Measurements from ENCODE around the gene MTFMT.

The MTFMT gene

DNA sequence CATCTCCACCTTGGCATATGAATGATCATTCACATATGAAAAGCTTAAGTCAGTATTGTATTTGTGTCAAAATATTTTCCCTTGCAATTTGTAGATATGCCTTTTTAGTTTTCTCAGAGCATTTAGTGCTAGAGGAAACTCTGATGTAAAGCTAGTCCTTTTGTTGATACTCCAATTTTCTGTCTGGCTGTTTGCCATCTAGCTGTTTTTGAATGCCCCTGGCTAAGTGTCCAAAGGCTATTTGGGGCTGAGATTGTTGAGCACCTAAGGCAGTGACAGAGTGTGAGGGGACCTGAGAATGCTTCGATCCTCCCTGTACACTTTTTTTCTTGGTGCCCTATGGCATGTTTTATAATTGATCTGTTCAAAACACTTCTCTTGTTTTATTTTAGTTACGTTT, 18.8 kb upstream of the MTFMT start:
- TF ChIP-seq USF1 (IDR thresholded peaks at IDR 0.05): no peak
- TF ChIP-seq CREB1 (IDR thresholded peaks at IDR 0.05; ENCODE audit: low read depth): no peak
- TF ChIP-seq EGR1 (IDR thresholded peaks at IDR 0.05): no peak
- TF ChIP-seq RAD21 (IDR thresholded peaks at IDR 0.05; ENCODE audit: low read depth): no peak
- no peak for TF ChIP-seq TEAD4 (IDR thresholded peaks at IDR 0.05)
- TF ChIP-seq ZBTB7A (IDR thresholded peaks at IDR 0.05; ENCODE audit: low read depth): no peak
- TF ChIP-seq TCF12 (IDR thresholded peaks at IDR 0.05; ENCODE audit: low read depth): no peak
- no peak for TF ChIP-seq YY1 (IDR thresholded peaks at IDR 0.05; ENCODE audit: low read depth)
- TF ChIP-seq CEBPB (IDR thresholded peaks at IDR 0.05): no peak
- TF ChIP-seq NFIC (IDR thresholded peaks at IDR 0.05): no peak
- no peak for TF ChIP-seq EP300 (IDR thresholded peaks at IDR 0.05; ENCODE audit: borderline replicate concordance)

- TF ChIP-seq TEAD4 (IDR thresholded peaks at IDR 0.05): no peak
- TF ChIP-seq EP300 (IDR thresholded peaks at IDR 0.05; ENCODE audit: borderline replicate concordance): no peak
- no peak for TF ChIP-seq RAD21 (IDR thresholded peaks at IDR 0.05; ENCODE audit: low read depth)
- TF ChIP-seq CEBPB (IDR thresholded peaks at IDR 0.05): no peak
- TF ChIP-seq NFIC (IDR thresholded peaks at IDR 0.05): no peak
- no peak for TF ChIP-seq MAX (IDR thresholded peaks at IDR 0.05)
- TF ChIP-seq YY1 (IDR thresholded peaks at IDR 0.05; ENCODE audit: low read depth): no peak
- TF ChIP-seq EGR1 (IDR thresholded peaks at IDR 0.05): no peak
- TF ChIP-seq USF1 (IDR thresholded peaks at IDR 0.05): no peak
- TF ChIP-seq ZBTB7A (IDR thresholded peaks at IDR 0.05; ENCODE audit: low read depth): no peak
- TF ChIP-seq FOXM1 (IDR thresholded peaks at IDR 0.05; ENCODE audit: borderline replicate concordance, low read depth): no peak
- TF ChIP-seq REST (IDR thresholded peaks at IDR 0.05; ENCODE audit: low read depth): no peak
- no peak for TF ChIP-seq TCF12 (IDR thresholded peaks at IDR 0.05; ENCODE audit: low read depth)
Measured at GRCh38 chr15:65044724-65045481, 15.5 kb upstream of the MTFMT start, which contains the start of gene SLC51B. Gene SLC51B, plus strand, starts transcription at chr15:65045387. Its CDS starts 4,618 bp downstream, at chr15:65050005.

DNA sequence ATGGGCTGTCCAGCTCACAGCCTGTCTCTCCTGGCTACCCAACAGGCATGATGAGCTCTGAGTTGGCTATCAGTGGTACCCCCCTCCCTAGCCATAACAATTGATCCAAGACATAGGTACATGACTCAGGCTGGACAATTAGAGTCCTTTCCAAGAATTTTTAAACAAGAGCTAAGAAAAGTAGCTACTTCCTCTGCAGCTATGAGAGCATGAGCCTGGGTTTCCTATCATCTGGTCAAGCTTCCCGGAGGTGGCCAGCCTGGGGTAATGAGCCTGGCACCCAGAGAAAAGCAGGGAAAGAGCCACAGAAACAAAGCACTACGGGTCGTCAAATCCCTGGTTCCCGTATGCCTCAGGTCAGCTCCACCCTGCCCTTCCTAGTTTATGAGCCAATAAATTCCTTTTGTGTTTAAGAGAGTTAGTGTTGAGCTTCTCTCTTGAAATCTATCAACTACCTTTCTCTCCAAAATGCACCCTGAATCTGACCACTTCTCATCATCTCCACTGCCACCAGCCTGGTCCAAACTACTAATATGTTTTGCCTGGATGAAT, 13.4 kb upstream of the MTFMT start:
- TF ChIP-seq RAD21 (IDR thresholded peaks at IDR 0.05; ENCODE audit: low read depth) (no peak), TCF12 (IDR thresholded peaks at IDR 0.05; ENCODE audit: low read depth) (no peak), TAF1 (IDR thresholded peaks at IDR 0.05; ENCODE audit: low read depth) (no peak), TEAD4 (IDR thresholded peaks at IDR 0.05) (no peak), EGR1 (IDR thresholded peaks at IDR 0.05) (no peak), NFIC (IDR thresholded peaks at IDR 0.05) (no peak), MAX (IDR thresholded peaks at IDR 0.05) (no peak), CEBPB (IDR thresholded peaks at IDR 0.05) (no peak), ZBTB7A (IDR thresholded peaks at IDR 0.05; ENCODE audit: low read depth) (no peak), FOXM1 (IDR thresholded peaks at IDR 0.05; ENCODE audit: borderline replicate concordance, low read depth) (no peak), YY1 (IDR thresholded peaks at IDR 0.05; ENCODE audit: low read depth) (no peak)

DNA sequence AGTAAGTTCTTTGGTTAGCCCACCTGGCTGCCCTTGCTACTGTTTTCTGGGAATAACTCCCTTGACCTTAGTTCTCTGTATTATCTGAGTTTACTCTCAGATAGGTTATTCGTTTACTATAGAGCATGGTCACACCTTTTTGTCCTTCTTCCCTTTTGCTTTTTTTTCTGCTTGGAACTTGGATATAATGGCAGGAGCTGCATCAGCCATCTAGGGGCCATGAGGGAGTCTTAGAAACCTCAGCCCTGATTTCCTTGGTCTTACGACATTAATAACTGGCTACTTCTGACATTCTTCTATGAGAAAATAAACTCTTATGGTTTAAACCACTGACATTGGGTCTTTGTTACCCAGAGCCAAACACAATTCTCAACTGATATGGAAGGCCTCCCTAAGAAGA, 12.3 kb upstream of the MTFMT start:
- no peak for TF ChIP-seq MAX (IDR thresholded peaks at IDR 0.05)
- TF ChIP-seq CEBPB (IDR thresholded peaks at IDR 0.05): no peak
- no peak for TF ChIP-seq NFIC (IDR thresholded peaks at IDR 0.05)
- no peak for TF ChIP-seq EP300 (IDR thresholded peaks at IDR 0.05; ENCODE audit: borderline replicate concordance)
- TF ChIP-seq TAF1 (IDR thresholded peaks at IDR 0.05; ENCODE audit: low read depth): no peak
- TF ChIP-seq USF1 (IDR thresholded peaks at IDR 0.05): no peak
- no peak for TF ChIP-seq YY1 (IDR thresholded peaks at IDR 0.05; ENCODE audit: low read depth)
- TF ChIP-seq TEAD4 (IDR thresholded peaks at IDR 0.05): no peak
- TF ChIP-seq FOXM1 (IDR thresholded peaks at IDR 0.05; ENCODE audit: borderline replicate concordance, low read depth): no peak

DNA sequence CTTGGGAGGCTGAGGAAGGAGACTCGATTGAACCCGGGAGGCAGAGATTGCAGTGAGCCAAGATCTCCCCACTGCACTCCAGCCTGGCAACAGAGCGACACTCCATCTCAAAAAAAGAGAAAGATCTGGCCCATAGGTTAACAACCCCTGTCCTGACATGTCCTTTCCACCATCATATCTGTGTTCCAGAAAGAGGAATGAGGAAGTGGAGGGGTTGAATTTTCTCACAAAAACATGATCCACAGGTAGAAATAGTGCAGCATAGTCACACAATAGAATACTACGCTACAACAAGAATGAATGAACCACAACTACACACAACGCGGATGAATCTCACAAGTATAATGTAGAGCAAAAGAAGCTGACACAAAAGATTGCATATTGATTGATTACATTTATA, 11.0 kb upstream of the MTFMT start:
- TF ChIP-seq TAF1 (IDR thresholded peaks at IDR 0.05; ENCODE audit: low read depth): no peak
- TF ChIP-seq USF1 (IDR thresholded peaks at IDR 0.05): no peak
- no peak for TF ChIP-seq RAD21 (IDR thresholded peaks at IDR 0.05; ENCODE audit: low read depth)
- no peak for TF ChIP-seq YY1 (IDR thresholded peaks at IDR 0.05; ENCODE audit: low read depth)
- no peak for TF ChIP-seq EGR1 (IDR thresholded peaks at IDR 0.05)
- TF ChIP-seq EP300 (IDR thresholded peaks at IDR 0.05; ENCODE audit: borderline replicate concordance): no peak
- TF ChIP-seq ZBTB7A (IDR thresholded peaks at IDR 0.05; ENCODE audit: low read depth): no peak
- no peak for TF ChIP-seq CEBPB (IDR thresholded peaks at IDR 0.05)
- TF ChIP-seq MAX (IDR thresholded peaks at IDR 0.05): no peak
- no peak for TF ChIP-seq CREB1 (IDR thresholded peaks at IDR 0.05; ENCODE audit: low read depth)

Data from Ishikawa (cell line).